Fibroblast of skin of left biceps (primary cell): ENCODE results near the gene ETV6.
A peak's percentile ranks its signal among the peaks of the same experiment; 100 is the strongest.

Source experiments
- DNase-seq, 2 experiments: peaks; one replicate each; pipeline ENCODE4 v3.0.0-alpha.2; 2013; ENCODE audit warnings: low read depth in 2 of 2

Gene ETV6

DNA sequence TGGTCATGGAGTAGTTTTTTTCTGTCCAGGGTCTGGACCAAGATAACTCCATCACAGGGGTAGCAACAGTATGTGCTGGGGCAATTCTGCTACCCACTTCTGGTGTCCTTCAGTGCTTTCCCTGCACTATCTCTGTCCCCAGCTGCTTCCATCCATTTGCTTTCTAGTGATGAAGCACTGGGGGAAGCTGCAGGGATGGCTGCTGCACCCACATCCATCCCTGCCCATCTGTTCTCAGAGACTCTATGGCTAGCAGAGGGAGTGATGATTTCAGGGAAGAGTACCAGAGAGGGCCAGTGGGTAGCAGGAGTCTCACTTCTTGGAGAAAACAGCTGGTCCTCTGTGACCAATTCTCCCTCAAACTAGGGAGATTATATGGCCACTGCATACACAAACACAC is 44.1 kb downstream of the ETV6 start:
- no peak for DNase-seq

DNA sequence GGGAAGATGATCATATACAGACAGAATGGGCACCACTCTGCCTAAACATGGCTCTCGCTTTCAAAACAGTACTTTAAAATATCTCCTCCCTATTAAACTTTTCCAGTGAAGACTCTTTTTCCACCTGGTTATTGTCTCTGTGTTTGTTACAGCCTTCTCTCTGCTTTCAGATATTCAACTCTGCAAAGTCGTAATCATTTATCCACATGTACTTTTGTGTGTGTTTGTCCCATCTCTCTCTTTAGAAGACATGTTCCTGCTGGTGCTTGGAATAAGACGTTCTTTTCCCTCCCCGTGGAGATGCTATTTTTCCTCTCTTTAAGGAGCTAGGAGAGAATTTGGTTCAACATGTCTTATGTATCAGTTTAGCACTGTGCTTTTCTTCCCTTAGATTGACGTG is 45.1 kb downstream of the ETV6 start:
- DNase-seq, result no peak

DNA sequence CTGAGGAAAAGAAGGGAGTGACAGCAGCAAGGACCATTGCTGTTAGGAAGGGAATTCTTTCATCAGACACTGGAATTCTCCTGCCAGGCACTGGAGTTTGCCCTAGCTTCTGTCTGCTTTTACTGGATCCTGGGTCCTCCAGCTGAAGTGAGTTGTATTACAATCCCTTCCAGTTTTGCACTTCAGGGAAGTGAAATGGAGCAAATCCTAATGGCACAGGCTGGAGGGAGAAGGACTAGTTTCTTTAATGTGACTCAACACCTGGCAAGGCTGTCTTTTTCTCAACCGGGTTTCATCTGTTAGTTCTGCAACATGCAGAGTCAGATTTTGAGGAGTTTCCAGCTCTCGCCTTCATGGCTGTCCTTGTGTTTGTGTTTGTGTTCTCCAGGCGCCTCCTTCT is 45.8 kb downstream of the ETV6 start:
- DNase-seq, result no peak

- DNase-seq, result no peak
Measured at GRCh38 chr12:11696084-11696483, 46.6 kb downstream of the ETV6 start.

DNA sequence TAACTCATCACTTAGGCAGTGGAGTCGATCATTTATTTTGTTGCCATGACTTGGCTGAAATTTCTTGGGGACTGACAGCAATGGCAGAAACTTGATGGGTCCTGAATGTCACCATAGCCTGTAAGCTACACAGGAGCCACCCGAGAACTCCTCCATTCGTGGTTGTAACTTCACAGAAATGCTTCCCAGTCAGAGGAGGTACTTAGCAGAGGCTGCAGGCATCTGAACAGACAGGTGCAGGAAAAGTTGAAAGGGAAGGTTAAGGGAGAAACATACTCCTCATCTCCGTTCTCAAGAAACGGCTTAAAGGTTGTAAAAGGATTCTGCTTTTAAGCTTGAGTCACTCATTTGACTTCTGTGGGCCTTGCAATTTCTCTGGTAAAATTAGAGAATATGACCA is 47.7 kb downstream of the ETV6 start:
- no peak for DNase-seq

GRCh38 chr12:11697670-11698387 is 48.4 kb downstream of the ETV6 start:
- no peak for DNase-seq

GRCh38 chr12:11698729-11699128 is 49.3 kb downstream of the ETV6 start:
- DNase-seq, result no peak

DNA sequence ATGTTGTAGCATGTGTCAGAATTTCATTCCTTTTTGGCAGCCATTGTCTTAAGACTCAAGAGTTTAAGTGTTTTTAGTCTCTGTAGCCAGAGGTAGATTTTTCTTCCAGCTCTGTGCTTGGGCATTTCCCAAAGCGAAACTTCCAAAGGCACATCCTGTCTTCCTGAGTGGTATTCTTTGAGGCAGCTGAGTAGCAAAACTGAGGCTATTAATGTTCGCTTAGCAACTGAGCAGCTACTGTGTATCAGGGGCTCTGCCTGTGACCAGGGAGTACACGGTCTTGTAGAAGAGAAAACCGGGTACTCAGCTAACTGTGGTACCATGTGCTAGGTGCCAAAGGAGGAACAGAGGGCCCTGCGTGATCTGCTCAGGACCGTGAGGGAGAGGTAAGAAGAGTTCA is 52.0 kb downstream of the ETV6 start:
- DNase-seq, result no peak

DNA sequence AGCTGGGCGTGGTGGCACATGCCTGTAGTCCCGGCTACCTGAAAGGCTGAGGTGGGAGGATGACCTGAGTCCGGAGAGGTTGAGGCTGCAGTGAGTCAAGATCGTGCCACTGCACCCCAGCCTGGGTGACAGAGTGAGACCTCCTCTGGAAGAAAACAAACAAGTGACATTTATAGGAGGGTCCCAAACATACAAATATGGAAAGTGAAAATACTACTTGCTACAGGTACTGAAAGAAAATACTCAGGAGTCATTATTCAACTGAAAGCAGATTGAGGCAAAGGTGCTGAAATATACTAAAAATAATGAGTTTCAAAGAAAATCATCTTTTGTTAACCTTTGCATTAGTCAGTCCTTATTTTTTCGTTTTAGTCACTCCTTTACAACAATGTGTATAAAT is 53.5 kb downstream of the ETV6 start:
- DNase-seq, result no peak

- no peak for DNase-seq
Measured at GRCh38 chr12:11703378-11703777, 53.9 kb downstream of the ETV6 start.

GRCh38 chr12:11704089-11704488 is 54.6 kb downstream of the ETV6 start:
- DNase-seq, result no peak

DNA sequence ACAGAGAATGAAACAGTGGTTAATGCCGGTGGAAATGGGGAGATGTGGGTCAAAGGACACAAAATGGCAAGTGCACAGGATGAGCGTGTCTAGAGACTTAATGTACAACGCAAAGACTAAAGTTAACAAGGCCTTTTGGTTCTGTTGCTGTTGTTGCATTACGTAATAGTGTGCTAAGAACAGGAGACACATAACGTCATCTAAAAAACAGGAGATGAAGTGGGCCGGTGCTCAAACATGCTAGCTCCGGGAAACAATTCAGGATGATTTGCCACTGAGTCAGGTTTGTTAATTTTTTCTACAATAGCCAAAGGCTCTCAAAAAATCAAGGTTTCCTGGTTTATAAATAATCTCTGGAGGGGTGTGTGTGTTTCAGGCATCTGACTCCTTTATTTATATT is 55.5 kb downstream of the ETV6 start:
- DNase-seq, result peak; percentile 56 to 62

- DNase-seq, result no peak
Measured at GRCh38 chr12:11706509-11707379, 57.3 kb downstream of the ETV6 start.

DNA sequence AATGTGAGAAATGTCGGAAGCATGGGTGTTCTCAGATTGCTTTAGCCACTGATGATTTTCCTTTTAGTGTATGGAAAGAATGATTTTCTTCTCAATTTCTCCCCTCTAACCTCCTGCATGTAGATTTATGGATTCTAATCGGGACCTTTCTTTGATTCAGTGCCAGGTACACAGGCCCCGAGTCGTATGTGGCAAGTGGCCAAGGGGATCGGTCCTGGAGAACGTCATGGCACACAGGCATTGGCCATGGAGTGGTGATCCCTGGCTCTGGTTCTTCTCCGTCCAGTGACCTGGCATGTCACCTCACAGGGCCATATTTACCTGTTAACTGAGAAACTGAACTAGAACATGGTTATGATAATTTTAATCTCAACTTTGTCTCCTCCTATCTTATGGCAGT is 58.1 kb downstream of the ETV6 start:
- no peak for DNase-seq

DNA sequence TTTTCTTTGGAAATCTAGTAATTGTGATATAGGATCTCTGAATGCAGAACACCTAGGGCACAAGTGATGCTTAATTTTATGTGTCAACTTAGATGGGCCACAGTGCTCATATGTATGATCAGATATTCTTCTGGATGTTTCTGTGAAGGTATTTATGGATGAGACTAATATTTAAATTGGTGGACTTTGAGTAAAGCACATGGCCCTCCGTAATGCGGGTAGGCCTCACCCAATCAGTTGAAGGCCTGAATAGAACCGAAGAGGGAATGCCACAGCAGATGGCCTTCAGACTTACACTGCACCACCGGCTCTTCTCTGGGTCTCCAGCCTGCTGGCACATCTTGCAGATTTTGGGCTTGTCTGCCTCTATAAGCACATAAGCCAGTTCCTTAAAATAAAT is 60.0 kb downstream of the ETV6 start:
- DNase-seq, result no peak

GRCh38 chr12:11710431-11710830 is 61.0 kb downstream of the ETV6 start:
- DNase-seq, result no peak

DNA sequence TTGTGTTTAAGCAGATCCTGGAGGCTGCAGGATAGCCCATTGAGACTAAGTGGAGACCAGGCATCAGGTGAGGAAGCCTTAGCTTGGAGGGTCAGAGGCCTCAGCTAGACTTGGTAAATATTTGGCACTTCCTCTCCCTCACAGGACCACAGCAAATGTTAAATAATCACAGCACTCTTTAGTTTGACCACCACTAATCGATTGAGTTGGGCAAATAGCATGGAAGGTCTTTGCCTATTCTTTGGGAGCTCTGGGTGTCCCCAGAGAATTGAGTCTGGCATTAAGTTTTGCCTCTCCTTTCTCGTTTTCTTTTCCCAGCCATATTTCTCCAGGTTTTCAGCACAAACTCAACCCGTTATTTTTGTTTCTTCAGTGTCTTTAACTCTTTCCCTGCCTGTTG is 61.4 kb downstream of the ETV6 start:
- DNase-seq, result no peak

DNA sequence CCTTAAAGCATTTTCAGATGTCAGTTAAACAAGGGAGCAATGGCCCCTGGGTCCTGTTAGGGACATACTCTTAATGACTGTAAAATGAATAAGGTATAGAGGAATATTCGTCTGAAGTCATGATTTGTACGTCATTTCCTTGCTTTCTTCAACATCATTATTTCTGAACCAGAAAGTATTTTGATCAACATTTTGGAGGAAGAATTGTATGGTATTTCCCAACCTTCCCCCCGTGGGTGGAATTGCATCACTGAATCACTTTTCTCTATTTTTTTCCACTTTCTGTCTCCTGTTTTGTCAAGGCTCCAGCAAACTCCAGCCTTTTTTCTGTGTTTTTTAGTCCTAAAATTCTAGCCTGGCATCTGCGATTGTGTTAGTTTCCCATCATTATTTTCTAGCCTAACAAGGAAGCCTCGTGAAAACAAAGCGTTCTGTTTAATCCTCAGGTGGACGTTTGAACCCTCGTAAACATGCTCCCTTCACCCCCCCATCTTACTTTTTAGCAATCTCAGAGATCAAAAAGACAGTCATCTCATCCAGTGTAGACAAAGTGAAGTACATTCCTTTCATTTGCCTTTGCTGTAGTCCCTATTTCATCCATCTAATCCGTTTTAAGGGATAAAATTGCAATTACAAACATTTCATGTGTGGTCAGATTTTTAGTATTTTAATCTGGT is 62.3 kb downstream of the ETV6 start:
- no peak for DNase-seq

DNA sequence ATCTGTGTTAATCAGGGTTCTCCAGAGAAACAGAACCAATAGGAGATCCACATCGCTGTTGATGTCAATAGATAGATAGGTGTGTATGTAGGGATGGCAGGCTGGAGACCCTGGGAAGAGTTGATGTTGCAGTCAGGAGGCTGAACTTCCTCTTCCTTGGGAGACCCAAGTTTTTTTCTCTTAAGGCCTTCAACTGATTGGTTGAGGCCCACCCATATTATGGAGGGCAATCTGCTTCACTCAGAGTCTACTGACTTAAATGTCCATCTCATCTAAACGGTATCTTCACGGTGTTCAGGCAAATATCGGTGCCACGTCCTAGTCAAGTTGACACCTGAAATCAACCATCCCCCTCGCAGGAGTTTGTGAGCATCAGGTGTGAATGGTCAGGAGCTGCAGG is 63.0 kb downstream of the ETV6 start:
- no peak for DNase-seq

DNA sequence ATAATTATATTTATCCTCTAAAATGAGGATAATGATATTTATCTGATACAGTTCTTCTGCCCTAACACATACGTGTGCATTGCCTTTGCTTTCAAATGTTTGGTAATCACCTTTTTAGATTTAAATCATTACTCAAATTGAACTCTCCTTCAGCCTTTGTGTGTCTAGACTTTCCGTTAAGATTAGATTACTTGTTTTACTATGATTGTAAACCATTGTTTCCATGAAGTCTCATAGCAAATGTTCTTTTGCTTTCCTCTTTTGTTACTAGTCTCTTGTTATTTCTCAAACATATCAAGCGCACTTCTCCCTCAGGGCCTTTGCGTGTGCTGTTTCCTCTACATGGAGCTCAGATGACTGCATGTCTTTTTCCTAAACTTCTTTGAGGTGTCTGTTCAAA is 63.7 kb downstream of the ETV6 start:
- no peak for DNase-seq

DNA sequence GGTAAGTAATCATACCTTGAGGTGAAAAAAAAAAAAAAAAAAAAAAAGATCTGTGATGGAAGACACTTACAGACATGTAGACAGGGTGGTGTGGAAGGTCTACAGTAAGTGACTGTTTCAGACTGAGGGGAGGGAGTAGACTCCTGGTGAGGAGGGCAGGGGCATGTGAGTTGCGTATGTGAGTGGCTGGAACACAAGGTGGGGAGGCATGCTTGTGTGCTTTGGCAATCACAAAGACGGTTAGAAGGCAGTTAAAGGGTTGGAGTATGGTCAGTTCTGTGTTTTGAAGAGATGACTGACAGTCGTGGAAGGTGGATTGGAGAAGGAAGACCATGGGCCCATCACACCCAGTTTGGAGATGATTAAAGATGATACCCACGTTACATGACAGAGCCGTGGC is 65.2 kb downstream of the ETV6 start:
- no peak for DNase-seq

GRCh38 chr12:11715621-11716020 is 66.1 kb downstream of the ETV6 start:
- DNase-seq, result no peak
